NCI-H1417 treated with DMSO at 0.1 percent for 48 hours (cell line): ENCODE data around the gene HSPA1L.
A peak's percentile ranks its signal among the peaks of the same experiment; 100 is the strongest.
"Not testable (repeated sequence)": the region's sequence is repeated elsewhere in the genome, so short reads cannot be mapped to it uniquely, and the experiment has no call there.

Source experiments
- DNase-seq: peaks from one replicate; lab custom pipeline; 2025; lab: John Stamatoyannopoulos, UW

HSPA1L gene

DNA sequence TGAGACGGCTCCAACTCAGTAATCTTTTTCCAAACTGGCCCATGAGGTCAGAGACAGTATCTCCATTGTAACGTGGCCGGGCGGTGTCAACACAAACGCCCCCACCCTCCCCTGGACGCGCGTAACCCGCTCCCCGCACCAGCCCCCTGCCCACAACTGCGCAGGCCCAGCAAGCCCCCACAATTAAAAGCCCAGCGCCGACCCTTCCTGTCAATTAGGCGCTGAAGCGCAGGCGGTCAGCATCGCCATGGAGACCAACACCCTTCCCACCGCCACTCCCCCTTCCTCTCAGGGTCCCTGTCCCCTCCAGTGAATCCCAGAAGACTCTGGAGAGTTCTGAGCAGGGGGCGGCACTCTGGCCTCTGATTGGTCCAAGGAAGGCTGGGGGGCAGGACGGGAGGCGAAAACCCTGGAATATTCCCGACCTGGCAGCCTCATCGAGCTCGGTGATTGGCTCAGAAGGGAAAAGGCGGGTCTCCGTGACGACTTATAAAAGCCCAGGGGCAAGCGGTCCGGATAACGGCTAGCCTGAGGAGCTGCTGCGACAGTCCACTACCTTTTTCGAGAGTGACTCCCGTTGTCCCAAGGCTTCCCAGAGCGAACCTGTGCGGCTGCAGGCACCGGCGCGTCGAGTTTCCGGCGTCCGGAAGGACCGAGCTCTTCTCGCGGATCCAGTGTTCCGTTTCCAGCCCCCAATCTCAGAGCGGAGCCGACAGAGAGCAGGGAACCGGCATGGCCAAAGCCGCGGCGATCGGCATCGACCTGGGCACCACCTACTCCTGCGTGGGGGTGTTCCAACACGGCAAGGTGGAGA lies at the start of gene HSPA1L, which contains the start of gene HSPA1A:
Gene HSPA1L, minus strand, starts transcription at position 259 of the 814 bp plus-strand sequence. CDS start 3,311 bp downstream, outside the sequence.
Gene HSPA1A, plus strand, starts transcription at position 519 of the 814 bp plus-strand sequence. Its CDS starts 214 bp downstream, at position 733.
- peak; percentile 89 for DNase-seq

DNA sequence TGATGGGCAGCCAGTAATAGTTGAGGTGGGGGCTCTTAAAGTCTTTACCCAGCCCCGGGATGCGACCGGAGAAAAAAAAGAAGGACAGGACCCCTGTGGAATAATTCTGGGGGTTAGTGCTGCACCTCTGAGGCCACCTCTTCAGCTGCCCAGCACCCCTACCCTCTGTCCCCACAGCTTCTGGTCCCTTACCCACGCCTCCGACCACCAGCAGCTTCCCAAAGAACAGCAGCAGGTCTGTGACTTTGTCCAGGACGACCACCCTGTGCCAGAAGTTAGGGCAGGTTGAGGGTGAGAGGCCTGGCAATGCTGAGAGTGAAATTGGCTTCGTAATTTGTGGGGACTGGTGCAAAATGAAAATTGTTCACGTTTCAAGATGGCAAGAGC lies 49.7 kb upstream of the HSPA1L start:
- no peak for DNase-seq

DNA sequence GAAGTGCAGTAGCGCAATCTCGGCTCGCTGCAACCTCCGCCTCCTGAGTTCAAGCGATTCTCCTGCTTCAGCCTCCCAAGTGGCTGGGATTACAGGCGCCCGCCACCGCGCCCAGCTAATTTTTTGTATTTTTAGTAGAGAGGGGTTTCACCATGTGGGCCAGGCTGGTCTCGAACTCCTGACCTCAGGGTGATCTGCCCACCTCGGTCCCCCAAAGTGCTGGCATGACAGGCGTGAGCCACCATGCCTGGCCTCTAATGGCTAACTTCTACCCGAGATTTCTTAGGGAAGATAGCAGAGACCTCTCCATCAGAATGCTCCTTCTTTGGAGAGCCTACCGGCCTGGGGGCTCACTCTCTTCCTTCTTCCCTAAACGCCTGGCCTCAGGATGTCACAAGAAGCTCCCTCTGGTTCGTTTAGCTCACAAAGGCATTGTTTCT lies 49.1 kb upstream of the HSPA1L start:
- DNase-seq = not testable (repeated sequence)

DNA sequence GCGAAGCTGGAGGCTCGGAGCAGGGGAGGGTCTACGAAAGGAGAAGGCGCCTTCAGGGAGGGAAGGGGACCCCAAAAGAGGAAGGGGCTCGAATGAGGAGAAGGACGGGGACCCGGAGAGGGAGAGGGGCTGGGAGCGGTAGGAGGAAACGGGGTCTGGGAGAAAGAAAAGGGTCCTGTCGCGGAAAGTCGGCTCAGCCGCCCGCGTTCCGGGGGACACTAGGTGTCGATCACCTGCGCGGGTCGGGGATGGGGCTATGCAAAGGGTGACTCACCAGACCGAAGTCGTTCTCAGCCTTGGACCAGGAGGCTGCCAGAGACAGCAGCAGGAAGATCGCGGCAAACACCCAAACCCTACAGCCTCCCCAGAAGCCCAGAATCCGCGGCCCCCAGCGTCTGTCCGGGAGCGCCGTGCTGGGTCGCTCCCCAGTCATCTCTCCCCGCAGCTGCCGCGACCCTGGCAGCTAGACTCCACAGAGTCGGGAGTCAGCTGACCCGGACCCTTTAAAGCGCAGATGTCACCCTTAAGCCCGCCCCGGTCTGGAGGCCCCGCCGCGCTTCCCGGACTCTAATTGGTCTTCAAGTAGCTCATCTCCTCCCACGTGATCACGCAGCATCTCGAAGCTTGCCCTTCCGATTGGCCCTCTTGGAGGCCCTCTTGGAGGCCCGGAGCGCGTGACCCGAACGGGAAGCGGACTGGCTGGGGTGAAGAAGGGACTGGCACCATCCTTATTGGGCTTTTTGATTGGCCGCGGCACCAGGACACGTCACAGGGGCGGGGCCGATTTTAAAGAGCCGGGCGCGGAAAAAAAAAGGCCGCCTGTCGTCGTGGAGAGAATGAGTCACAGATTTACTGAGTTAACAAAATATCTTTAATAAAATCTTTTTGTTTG lies 47.5 kb upstream of the HSPA1L start, which contains the start of gene NEU1:
Gene NEU1, minus strand, starts transcription at position 478 of the 892 bp plus-strand sequence. Its CDS starts 45 bp downstream, at position 433.
- DNase-seq = peak; percentile 97

DNA sequence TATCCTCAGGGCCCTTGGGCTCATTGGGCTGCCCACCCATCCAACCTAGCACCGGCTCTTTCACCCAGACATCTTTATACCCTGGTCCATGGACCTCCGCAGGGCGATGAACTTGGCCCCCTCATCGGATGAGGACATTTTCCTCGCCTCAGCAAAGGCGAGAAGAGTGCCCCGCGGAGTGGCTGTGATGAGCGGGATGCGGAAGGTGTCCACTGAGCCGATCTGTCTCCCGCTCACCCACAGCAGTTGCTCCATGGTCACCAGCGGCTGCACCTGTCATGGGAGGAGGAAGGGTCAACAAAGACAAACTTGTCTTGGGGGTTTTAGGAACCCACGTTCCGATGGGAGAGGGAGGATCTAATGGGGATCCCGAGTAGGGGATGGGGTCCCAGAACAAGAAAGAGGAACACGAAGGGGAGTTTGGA lies 46.8 kb upstream of the HSPA1L start:
- DNase-seq = no peak

DNA sequence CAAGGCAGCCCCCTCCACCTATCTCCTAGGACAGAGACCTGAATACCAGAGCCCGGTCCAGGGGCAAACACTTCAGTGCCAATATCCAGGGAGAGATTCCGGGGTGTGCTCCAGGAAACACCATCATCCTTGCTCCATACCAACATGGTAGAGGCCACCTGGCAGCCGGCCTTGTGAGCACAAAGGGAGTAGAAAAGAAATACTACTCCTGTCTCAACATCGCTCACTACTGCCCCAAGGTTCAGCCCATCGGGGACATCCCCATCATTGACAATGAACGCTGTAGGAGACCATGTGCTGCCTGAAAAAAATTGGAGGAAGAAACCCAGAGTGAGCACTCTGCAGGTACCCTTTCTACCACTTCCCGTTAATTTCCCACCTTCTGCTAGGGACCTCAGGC lies 46.1 kb upstream of the HSPA1L start:
- no peak for DNase-seq

DNA sequence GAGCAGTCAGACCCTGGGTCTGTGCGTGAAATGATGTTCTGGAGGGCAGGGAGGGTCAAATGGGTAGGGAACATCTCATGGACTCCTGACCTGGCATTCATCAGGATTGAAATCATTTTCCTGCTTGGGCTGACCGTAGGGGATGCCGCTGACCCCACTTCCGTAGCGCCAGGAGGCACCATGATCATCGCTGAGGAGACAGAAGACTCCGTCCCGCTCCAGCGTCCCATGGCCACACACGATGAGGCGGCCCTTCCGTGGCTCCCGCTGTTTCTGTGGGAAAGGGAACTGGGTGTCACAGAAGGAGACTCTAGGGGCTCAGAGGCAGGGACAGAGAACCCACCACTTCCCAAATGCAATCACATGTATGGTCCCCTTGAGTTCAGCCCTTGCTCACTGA lies 45.3 kb upstream of the HSPA1L start:
- DNase-seq = no peak

DNA sequence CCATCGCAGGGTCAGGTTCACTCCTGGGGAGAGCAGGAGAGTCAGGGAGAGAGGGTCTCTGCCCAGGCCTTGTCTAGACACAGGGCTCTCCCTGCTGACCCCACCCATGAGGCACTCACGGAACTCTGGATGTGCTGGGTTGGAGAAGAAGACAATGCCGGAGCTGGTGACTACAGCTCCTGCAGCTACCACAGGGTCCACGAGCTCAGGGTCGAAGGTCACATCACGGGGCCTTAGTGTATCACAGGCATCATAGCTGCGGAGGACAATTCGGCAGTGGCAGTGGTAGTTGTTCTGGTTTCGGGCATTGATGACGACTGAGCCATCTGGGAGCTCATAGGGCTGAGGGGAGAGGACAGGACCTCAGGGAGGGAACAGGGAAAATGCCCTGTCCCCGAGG lies 44.8 kb upstream of the HSPA1L start:
- DNase-seq = no peak

DNA sequence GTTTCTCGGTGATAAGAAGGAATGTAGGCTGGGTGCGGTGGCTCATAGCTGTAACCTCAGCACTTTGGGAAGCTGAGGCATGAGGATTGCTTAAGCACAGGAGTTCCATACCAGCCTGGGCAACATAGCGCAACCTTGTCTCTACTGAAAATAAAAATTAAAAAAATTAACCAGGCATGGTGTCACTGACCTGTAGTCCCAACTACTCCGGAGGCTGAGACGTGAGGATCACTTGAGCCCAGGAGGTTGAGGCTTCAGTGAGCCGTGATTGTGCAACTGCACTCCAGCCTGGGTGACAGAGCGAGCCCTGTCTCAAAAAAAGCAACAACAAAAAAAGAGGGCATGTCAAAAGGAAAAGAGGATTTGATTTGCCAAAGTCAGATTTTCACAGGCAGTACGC lies 43.6 kb upstream of the HSPA1L start:
- no peak for DNase-seq

DNA sequence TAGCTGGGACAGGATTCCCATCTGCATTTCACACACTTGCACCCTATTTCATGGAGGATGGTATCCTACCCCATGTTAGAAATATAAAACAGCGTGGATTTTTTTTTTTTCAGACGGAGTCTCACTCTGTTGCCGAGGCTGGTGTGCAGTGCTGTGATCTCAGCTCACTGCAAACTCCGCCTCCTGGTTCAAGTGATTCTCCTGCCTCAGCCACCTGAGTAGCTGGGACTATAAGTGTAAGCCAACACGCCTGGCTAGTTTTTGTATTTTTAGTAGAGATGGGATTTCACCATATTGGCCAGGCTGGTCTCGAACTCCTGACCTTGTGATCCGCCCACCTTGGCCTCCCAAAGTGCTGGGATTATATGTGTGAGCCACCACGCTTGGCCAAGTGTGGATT lies 42.7 kb upstream of the HSPA1L start:
- DNase-seq = not testable (repeated sequence)

DNA sequence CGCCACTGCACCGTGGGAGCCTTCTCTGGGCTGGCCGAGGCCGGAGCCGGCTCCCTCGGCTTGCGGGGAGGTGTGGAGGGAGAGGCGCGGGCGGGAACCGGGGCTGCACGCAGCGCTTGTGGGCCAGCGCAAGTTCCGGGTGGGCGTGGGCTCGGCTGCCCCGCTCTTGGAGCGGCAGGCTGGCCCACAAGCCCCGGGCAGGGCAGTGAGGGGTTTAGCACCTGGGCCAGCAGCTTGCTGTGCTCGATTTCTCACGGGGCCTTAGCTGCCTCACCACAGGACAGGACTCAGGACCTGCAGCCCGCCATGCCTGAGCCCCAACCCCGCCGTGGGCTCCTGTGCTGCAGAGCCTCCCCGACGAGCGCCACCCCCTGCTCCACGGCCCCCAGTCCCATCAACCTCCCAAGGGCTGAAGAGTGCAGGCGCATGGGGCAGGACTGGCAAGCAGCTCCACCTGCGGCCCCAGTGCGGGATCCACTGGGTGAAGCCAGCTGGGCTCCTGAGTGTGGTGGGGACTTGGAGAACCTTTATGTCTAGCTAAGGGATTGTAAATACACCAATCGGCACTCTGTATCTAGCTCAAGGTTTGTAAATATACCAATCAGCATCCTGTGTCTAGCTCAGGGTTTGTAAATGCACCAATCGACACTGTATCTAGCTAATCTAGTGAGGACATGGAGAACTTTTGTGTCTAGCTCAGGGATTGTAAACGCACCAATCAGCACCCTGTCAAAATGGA lies 37.1 kb upstream of the HSPA1L start:
- DNase-seq = not testable (repeated sequence)

DNA sequence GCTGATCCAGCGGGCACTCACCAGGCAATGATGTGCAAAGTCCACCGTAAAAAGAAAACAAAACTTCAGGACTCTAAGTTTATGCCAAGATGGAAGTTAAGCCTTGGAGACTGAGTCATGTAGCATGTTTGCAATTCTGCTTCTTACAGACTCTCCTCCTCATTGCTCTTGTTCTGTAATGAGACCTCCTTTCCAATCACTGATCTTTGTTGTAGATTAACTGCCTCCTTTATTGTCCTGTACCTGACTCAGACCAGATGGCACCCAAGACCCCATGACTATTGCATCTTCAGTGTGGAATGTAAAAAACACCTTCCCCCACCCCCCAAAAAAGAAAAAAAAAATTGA lies 36.4 kb upstream of the HSPA1L start:
- no peak for DNase-seq

DNA sequence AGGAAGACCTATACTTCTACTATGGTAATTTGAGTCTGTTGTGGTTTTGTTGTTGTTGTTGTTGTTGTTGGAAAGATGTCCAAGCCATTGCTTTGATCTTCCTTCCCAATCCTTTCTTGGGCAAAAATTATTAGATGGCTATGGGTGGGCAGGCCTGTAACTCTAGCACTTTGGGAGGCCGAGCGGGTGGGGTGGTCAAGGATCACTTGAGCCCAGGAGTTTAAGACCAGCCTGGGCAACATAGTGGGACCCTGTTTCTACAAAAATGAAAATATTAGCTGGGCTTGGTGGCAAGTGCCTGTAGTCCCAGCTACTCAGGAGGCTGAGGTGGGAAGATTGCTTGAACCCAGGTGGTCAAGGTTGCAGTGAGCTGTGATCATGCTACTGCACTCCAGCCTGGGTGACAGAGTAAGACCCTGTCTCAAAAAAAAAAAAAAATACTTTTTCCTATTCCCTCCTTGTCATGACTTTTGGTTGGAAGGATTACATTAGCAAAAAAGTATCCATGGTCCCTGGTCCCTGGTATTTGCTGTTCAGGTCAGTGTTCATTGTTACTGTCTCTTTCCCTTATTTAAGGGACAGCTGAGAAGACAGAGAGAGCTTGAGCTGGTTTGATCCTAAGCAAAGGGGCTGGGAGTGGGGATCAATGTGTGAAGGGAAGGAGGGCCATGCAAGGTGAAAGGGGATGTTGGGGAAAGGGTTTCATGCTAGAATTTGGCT lies 35.8 kb upstream of the HSPA1L start:
- DNase-seq = no peak

DNA sequence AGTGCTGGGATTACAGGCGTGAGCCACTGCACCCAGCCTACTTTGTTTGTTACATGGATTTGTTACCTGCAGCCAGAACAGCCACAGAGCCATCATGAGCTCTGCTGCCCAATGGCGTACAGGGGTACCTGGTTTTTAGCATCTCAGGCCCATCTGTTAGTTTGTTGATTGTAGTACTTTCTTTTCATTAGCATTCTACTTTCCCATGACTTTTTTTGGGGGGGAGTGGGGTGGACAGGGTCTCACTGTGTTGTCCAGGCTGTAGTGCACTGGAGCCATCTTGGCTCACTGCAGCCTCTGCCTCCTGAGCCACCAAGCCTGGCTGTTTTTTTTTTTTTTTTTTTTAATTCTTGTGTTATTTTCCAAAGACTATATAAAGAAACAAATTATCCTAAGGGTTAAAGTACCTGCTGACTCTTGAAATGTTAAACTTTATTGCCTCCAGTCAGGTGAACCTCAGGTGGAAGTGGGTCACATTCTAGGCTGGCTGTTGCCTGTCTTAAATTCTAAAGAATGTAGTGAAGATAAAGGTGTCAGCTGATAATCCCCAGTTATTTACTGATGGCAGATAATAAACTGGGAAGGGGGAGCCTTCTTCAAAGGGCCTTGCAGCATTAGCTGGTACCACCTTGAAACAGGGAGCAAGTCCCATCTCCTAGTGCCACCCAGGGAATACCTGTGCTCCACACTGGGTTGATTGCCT lies 32.3 kb upstream of the HSPA1L start:
- no peak for DNase-seq

DNA sequence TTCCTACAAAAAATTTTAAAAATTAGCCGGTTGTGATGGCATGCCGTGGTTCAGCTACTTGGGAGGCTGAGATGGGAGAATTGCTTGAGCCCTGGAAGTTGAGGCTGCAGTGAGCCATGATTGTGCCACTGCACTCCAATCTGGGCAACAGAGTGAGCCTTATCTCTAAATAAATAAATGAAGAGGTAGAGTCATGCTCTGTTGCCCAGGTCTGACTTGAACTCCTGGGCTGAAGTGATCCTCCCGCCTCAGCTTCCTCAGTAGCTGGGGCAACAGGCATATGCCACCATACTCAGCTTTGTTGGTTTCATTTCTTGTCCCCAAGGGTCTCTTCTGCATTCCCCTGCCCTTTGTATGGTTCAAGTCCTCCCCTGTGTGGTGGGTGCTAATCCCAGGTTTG lies 29.4 kb upstream of the HSPA1L start:
- DNase-seq = no peak

DNA sequence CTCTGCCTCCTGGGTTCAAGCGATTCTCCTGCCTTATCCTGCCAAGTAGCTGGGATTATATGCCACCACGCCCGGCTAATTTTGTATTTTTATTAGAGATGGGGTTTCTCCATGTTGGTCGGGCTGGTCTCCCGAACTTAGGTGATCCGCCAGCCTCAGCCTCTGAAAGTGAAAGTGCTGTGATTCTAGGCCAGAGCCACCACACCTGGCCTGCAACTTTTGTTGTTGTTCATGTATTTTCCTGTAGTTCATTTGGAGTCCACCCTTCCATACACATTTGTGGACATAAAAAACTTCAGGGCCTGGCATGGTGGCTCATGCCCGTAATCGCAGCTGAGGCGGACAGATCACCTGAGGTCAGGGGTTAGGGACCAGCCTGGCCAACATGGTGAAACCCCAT lies 27.0 kb upstream of the HSPA1L start:
- DNase-seq = no peak

DNA sequence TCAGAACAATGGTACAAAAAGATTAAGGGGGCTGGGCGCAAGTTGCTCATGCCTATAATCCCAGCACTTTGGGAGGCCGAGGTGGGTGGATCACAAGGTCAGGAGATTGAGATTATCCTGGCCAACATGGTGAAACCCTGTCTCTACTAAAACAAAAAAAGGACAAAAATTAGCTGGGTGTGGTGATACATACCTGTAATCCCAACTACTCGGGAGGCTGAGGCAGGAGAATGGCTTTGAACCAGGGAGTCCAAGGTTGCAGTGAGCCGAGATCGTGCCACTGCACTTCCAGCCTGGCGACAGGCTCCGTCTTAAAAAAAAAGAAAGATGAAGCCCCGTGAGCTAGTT lies 24.7 kb upstream of the HSPA1L start:
- not testable (repeated sequence) for DNase-seq

DNA sequence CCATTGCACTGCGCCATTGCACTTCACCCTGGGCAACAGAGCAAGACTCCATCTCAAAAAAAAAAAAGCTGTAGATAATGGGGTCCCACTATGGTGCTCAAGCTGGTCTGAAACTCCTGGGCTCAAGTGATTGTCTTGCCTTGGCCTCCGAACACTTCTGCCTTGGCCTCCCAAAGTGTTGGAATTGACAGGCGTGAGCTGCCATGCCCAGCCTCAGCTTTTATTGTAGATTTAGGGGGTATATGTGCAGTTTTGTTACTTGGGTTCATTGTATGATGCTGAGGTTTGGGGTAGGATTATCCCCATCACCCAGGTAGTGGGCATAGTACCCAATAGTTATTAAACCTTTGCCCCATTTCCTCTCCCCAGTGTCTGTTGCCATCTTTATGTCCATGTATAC lies 23.9 kb upstream of the HSPA1L start:
- no peak for DNase-seq

DNA sequence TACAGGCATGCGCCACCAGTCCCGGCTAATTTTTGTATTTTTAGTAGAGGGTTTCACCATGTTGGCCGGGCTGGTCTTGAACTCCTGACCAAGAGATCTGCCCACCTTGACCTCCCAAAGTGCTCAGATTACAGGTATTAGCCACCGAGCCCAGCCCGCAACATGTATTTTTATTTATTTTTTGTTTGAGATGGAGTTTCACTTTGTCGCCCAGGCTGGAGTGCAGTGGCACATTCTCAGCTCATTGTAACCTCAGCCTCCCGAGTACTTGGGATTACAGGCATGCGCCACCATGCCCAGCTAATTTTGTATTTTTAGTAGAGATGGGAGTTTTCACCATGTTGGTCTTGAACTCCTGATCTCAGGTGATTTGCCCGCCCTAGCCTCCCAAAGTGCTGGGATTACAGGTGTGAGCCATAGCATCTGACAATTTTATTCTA lies 23.1 kb upstream of the HSPA1L start:
- DNase-seq = not testable (repeated sequence)

DNA sequence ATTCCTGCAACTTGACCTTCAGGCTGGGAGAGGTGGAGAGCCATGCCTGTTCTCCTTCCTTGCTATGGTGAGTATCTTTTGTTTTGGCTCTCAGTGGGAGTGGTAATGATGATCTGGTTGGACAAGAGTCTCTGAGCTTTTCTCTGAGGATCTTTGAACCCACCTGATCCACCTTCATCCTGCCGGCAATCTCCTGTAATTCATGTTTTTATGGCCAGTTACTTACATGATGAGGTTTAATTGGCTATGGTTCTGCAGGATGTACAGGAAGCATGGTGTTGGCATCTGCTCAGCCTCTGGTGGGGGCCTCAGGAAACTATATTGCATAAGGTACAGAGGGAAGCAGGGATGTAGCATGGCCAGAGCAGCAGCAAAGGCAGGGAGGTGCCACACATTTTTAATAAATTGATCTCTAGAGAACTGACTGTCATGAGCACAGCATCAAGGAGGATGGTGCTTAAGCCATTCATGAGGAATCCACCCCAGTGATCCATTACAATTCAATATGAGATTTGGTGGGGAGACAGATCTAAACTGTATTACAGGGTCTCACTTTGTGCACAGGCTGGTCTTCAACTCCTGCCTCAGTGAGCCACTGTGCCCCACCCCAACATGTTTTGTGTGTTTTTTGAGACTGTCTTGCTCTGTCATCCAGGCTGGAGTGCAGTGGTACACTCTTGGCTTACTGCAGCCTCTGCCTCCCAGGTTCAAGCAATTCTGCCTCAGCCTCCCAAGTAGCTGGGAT lies 22.5 kb upstream of the HSPA1L start:
- no peak for DNase-seq
